ENCODE data around the gene LZTFL1.
A peak's percentile ranks its signal among the peaks of the same experiment; 100 is the strongest.

LZTFL1 gene

DNA sequence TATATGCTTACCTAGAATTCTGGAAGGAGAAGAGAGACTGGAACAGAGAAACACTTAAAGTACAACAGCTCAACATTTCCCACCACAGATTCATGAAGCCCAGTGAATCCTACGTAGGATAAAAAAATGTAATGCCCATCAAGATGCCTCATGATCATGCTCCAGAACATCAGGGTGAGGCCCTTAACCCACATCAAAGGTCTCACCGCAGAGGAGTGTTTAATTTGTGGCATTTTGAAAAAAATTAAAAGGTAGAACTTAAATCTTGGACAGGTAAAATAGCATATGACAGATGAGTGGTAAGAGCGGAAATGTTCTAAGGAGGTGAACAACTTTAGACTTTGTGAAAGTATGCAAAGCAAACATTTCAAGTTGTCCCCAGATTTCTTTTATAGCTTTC is 35.8 kb downstream of the LZTFL1 start:
- Mint-ChIP-seq H3K4me3 (no peak overlapping the region), H3K27me3 (no peaks in the 10 kb centered on the region), H3K9me3 (no peaks in the 10 kb centered on the region), H3K4me1 (ENCODE audit: low read depth) (peaks cover 7% of the 10 kb centered on the region), H3K36me3 (ENCODE audit: low read depth) (no peaks in the 10 kb centered on the region), H3K27ac (no peak overlapping the region)
- DNase-seq = no peak

DNA sequence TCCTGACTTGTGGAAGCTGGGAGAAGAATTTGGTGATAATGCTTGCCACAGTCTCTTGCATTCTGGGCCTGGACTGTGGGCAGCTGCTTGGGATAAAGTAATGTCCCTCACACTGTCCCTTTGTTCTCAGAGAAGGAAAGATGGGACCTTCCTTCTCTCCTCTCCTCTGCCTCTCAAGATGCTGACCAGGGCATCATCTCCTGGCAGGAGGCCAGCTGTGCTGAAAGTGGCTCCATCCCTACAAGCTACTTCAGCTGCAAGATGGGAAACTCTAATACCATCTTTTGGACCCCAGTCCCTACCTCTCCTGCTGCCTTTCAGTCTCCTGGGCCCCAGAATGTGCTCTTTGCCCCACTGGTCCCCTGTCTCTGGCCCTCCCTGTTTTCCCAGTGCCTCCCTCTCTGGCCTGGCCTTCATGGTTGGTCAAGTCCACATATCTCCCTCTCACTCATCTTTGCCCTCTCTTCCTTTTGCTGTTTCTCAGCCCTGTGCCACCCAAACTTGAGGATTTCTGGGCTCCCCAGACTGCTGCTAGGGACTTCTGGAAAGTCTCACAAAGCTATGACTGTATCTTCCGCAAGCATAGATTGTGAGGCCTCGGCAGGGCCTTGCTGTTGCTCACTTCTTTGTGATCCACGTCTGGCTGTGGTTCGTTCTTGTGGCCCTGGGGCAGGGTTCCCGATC is 38.5 kb downstream of the LZTFL1 start:
- no peak for DNase-seq
- no peak overlapping the region for H3K4me3 Mint-ChIP-seq
- no peaks in the 10 kb centered on the region for H3K36me3 Mint-ChIP-seq (ENCODE audit: low read depth)
- H3K27ac Mint-ChIP-seq = no peak overlapping the region
- H3K4me1 Mint-ChIP-seq (ENCODE audit: low read depth) = peaks cover 7% of the 10 kb centered on the region
- H3K9me3 Mint-ChIP-seq = no peaks in the 10 kb centered on the region
- H3K27me3 Mint-ChIP-seq = peaks cover 22% of the 10 kb centered on the region

DNA sequence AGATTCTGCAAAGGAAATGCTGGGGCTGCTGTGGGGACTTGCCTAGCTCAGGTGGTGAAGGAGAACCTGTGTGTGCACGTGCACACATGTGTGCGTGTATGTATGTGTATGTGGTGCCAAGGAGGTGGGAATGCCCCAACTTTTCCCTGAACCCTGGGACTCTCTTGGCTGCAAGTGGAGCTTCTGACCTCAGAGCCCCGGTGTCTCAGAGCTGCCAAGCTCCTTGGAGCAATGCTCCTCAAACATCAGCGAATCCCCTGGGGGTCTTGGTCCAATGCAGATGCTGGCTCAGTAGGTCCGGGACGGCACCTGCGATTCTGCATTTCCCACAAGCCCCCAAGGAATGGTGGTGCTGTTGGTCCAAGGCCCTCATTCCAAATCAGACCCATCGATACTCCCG is 39.8 kb downstream of the LZTFL1 start:
- Mint-ChIP-seq H3K4me1 (ENCODE audit: low read depth) (peaks cover 8% of the 10 kb centered on the region), H3K36me3 (ENCODE audit: low read depth) (no peaks in the 10 kb centered on the region), H3K9me3 (no peaks in the 10 kb centered on the region), H3K27ac (no peak overlapping the region), H3K4me3 (no peak overlapping the region), H3K27me3 (peaks cover 34% of the 10 kb centered on the region)
- no peak for DNase-seq

DNA sequence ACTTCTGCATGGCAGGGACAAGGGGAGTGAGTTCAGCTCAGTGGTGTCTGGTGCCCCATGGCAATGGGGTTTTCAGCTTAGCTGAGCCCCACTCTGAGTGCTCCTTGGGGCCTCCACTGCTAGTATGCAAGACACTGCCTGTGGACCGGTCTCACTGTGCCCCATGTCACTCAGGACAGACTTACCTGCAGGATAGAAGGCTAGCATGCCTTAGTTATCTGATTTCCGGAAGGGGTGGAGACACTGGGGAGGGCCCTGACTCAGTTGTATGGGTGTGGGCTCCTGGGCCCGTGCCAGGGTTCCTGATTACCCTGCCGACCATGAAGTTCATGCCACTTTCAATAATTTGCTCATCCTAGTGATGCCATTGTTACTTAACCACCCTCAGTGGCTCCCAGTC is 41.3 kb downstream of the LZTFL1 start:
- Mint-ChIP-seq H3K4me3 (no peak overlapping the region), H3K9me3 (no peaks in the 10 kb centered on the region), H3K4me1 (ENCODE audit: low read depth) (peaks cover 8% of the 10 kb centered on the region), H3K27ac (no peak overlapping the region), H3K27me3 (peaks cover 46% of the 10 kb centered on the region), H3K36me3 (ENCODE audit: low read depth) (no peaks in the 10 kb centered on the region)
- DNase-seq = no peak

DNA sequence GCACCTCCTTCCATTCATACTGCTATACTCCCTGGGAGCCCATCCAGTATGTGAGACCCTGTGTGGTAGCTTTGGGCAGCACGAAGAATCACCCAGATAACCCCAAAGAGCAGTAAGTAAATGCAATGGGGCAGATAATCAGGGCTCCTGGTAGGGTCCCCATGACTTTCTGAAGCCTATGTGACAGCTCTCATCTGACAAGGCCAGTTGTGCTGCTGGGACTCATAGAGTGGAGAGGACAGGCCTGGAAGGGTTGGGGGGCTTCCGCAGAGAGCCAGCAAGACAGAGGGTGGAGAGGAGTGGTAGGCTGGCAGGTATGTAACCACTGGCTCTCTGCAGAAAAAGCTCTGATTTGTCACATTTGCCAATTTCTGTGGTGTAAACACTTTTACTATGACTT is 42.3 kb downstream of the LZTFL1 start:
- no peak overlapping the region for H3K27ac Mint-ChIP-seq
- no peak for DNase-seq
- H3K4me1 Mint-ChIP-seq (ENCODE audit: low read depth) = peaks cover 12% of the 10 kb centered on the region
- no peaks in the 10 kb centered on the region for H3K9me3 Mint-ChIP-seq
- H3K4me3 Mint-ChIP-seq = no peak overlapping the region
- no peaks in the 10 kb centered on the region for H3K36me3 Mint-ChIP-seq (ENCODE audit: low read depth)
- peaks cover 56% of the 10 kb centered on the region for H3K27me3 Mint-ChIP-seq

DNA sequence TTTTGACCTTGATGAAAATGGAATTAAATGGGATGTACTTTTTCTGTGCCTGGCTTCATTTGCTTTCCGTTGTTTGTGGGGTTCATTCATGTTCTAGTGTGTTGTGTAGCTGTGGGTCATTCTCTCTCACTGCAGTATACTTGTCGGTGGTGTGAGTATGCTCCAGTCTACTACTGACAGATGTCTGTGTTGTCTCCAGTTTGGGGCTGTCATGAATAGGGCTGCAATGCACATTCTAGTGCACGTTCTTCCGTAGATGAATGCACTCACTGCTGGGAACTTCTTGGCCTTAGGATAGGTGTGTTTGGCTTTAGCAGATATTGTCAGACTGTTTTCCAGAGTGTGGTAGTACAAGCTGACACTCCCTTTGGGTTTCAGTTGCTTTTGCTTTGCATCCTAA is 43.9 kb downstream of the LZTFL1 start:
- H3K36me3 Mint-ChIP-seq (ENCODE audit: low read depth) = no peaks in the 10 kb centered on the region
- no peak for DNase-seq
- H3K4me3 Mint-ChIP-seq = no peak overlapping the region
- H3K27ac Mint-ChIP-seq = no peak overlapping the region
- peaks cover 12% of the 10 kb centered on the region for H3K4me1 Mint-ChIP-seq (ENCODE audit: low read depth)
- peaks cover 72% of the 10 kb centered on the region for H3K27me3 Mint-ChIP-seq
- no peaks in the 10 kb centered on the region for H3K9me3 Mint-ChIP-seq

DNA sequence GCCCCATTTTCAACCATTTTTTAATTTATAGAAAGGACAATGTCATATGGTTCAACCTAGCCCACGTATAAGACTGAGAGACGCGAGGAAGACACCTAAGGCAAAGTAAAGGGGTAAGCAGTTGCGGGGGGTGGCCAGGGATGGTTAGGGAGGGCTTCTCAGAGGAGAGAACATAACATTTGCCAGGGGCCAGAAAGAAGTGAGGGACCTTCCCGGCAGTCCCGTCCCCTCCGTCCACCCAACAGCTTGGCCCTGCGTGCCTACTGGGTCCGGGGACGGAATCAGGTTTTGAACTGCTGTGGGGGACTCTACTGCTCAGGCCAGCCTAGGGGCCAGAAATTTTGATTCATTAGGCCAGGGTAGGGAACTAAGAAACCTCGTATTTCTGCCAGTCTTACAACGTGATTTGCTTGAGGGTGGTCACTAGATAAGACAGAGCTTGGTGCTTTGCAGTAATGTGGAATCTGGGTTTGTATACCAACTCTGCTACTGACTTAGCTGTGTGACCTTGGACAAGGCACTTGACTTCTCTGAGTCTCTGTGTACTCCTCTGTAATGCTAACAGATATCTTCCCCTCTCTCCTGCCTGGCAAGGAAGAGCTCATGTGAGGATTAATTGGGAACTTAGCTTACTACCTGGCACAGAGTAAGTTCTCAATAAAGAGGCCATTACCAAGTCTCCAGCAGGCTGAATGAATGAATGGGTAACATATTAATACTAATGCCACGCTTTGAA is 44.8 kb downstream of the LZTFL1 start:
- peaks cover 73% of the 10 kb centered on the region for H3K27me3 Mint-ChIP-seq
- no peaks in the 10 kb centered on the region for H3K9me3 Mint-ChIP-seq
- peak overlapping the region; percentile 57 for H3K4me3 Mint-ChIP-seq
- H3K4me1 Mint-ChIP-seq (ENCODE audit: low read depth) = peaks cover 12% of the 10 kb centered on the region
- DNase-seq = no peak
- H3K27ac Mint-ChIP-seq = no peak overlapping the region
- H3K36me3 Mint-ChIP-seq (ENCODE audit: low read depth) = no peaks in the 10 kb centered on the region

DNA sequence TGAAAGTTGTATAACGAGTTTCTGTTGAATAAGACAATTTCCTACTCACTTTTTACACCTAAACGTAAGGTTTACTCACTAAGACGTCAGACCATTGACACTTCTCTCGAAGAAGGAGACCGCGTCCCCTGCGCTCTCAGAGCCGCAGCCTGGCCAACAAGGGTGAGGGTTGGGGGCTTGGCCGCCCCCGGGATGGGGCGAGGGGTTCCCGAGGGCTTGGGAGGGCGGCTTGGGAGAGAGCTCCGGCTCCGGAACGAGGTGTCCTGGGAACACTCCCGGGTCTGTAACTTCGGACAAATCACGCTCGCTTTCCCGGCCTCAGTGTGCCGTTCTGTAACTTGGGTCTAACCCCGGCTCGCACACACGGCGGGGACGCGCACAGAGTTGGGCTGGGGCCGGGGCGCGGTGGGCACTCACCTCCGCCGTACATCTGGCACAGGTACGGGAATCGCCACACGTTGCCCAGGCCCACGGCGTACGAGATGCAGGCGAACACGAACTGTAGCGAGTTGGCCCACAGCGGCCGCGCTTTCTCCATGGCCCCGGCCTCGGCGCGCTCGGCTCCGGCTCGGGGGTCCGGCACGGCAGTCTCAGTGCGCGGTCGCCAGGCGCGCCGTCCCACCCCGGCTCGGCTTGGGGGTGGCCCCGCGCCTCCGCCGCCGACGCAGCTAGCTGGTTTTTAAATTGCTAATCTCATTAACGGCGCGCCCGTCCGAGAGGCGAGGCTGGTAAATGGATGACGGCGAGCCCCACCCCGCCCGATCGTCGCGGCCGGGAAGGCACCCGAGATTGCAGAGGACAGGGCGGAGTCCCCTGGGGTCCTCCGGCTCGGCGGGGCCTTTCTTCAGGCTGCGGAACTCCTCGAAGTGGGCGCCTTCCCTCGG is 45.8 kb downstream of the LZTFL1 start, which contains the start of gene SLC6A20:
TSS of gene SLC6A20 (minus strand) at position 655 of the 884 bp plus-strand sequence. CDS start at position 538, 117 bp downstream.
- no peaks in the 10 kb centered on the region for H3K36me3 Mint-ChIP-seq (ENCODE audit: low read depth)
- peaks cover 12% of the 10 kb centered on the region for H3K4me1 Mint-ChIP-seq (ENCODE audit: low read depth)
- DNase-seq = no peak
- peaks cover 73% of the 10 kb centered on the region for H3K27me3 Mint-ChIP-seq
- peak within 1 kb of the TSS; percentile 61 for H3K4me3 Mint-ChIP-seq
- H3K27ac Mint-ChIP-seq = no peak within 1 kb of the TSS
- no peaks in the 10 kb centered on the region for H3K9me3 Mint-ChIP-seq

DNA sequence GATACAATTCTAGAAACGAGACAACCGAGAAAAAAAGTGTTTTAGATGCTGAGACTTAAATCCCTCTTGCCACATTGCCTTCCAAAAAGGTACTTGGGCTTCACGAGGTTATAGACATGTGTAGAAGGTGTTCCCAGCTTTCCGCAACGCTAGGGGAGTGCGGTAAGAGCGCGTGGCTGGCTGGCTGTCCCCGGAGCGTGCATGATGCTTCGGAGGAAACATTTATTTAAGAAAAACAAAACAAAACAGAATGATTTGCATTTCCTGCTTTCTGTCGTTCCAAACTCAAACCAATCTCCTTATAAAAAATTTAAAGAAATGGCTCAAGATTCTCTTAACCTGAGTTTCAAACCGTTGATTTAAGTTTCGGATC is 46.4 kb downstream of the LZTFL1 start:
- Mint-ChIP-seq H3K4me3 (peak overlapping the region; percentile 61), H3K36me3 (ENCODE audit: low read depth) (no peaks in the 10 kb centered on the region), H3K27me3 (peaks cover 69% of the 10 kb centered on the region)

DNA sequence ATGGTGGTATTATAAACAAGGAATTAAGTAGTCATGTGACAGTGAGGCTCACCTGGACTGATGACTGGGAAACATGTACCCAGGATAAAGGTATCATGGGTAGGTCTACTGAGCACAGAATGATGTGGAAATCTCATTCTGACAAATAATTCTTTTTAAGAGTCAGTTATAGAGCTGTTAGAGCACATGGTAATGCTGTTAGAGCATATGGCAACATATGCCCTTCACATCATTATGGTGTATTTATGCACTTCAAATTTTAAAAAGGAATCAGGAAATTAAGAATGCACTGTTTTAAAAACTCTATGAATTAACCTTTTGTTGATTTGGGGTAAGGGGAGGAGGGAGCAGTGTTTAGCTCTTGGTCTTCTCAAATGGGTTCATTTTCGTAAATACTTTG is 47.3 kb downstream of the LZTFL1 start:
- H3K27me3 Mint-ChIP-seq = peaks cover 67% of the 10 kb centered on the region
- no peak for DNase-seq
- H3K36me3 Mint-ChIP-seq (ENCODE audit: low read depth) = no peaks in the 10 kb centered on the region
- peaks cover 12% of the 10 kb centered on the region for H3K4me1 Mint-ChIP-seq (ENCODE audit: low read depth)
- no peak overlapping the region for H3K4me3 Mint-ChIP-seq
- peaks cover 5% of the 10 kb centered on the region for H3K9me3 Mint-ChIP-seq
- no peak overlapping the region for H3K27ac Mint-ChIP-seq

More for the DNA sequence above, 46.4 kb downstream of the LZTFL1 start:
- H3K27ac Mint-ChIP-seq = no peak overlapping the region
- no peaks in the 10 kb centered on the region for H3K9me3 Mint-ChIP-seq
- no peak for DNase-seq
- peaks cover 12% of the 10 kb centered on the region for H3K4me1 Mint-ChIP-seq (ENCODE audit: low read depth)

DNA sequence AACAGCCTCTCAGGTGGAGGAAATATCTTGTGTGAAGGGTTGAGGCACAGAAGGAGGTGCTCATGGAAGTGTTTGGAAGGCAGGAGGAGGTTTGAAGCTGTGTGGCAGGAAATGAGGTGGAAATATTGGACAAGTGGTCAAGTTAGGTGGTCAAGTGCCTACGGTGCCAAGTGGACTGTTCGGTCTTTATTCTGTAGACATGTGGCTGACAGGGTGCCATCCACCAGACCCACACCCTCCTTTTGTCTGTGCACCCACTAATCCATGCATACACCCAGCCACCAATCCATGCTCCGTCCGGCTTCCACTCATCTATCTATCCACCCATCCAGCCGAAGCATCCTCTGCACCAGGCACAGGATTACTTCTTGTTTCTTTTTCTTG is 47.8 kb downstream of the LZTFL1 start:
- Mint-ChIP-seq H3K4me1 (ENCODE audit: low read depth) (peaks cover 12% of the 10 kb centered on the region), H3K4me3 (no peak overlapping the region), H3K27ac (no peak overlapping the region), H3K27me3 (peaks cover 62% of the 10 kb centered on the region), H3K36me3 (ENCODE audit: low read depth) (no peaks in the 10 kb centered on the region), H3K9me3 (peaks cover 6% of the 10 kb centered on the region)
- DNase-seq = no peak

DNA sequence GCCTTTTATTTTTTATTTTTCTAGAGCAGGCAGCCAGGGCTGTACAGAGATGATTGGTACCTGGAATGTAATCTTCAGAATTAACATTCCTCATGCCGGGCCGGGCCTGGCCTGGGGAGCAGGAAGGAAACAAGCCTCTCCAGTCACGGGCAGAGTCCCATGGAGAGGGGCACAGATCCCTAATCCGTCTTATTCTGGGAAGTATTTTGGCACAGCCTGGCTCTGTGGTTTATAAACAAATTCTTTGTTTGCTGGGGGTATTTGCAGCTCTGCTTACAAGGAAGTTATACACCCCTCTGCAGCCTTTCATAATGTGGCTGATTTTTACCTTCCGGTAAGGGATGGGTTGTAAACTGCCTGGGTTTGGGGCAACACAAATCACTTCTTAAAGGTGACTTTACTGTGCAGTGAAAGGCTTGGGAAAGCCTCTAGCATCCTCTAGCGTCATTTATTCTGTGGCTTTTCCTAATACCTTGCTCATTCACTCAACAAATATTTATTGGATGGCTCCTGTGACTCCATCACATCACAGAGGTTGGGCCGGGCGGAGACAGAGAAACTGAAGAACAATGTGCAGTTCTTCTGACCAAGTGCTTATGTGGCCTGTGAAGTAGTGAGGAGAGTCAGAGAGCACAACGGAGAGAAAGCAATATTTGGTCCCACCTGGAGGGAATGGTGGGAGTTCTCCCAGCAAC is 48.3 kb downstream of the LZTFL1 start:
- H3K27me3 Mint-ChIP-seq = peaks cover 57% of the 10 kb centered on the region
- H3K36me3 Mint-ChIP-seq (ENCODE audit: low read depth) = no peaks in the 10 kb centered on the region
- peaks cover 10% of the 10 kb centered on the region for H3K9me3 Mint-ChIP-seq
- no peak for DNase-seq
- no peak overlapping the region for H3K4me3 Mint-ChIP-seq
- H3K4me1 Mint-ChIP-seq (ENCODE audit: low read depth) = peaks cover 12% of the 10 kb centered on the region
- no peak overlapping the region for H3K27ac Mint-ChIP-seq

DNA sequence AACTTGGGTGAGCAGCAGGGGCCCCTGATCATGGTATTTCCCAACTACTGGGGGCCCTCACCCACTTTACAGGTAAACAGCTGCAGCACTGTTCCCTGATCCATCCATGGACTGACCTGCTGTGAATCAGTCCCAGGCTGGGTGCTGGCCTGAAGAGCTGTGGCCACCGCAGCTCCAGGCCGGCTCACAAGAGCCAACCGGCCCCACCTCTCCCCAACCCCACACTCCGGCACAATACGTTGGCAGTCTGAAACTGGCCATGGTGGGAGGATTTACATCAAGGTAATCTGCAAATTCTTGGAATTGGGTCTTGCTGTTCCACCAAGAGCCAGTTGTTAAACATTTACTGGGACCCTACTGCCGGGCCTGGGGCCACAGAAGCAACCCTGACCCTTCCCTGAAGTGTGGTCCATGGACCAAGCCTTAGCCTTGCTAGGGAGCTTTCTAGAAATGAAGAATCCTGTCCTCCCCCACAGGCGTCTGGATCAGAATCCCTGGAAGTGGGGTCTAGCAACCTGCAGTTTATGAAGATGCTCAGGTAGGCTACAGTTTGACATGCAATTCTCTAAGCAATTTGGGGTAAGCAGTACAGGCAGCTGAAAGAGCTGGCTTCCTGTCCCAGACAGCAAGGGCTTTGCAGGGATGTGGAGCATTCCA is 49.3 kb downstream of the LZTFL1 start:
- Mint-ChIP-seq H3K9me3 (peaks cover 10% of the 10 kb centered on the region), H3K4me1 (ENCODE audit: low read depth) (peaks cover 12% of the 10 kb centered on the region), H3K27ac (no peak overlapping the region), H3K36me3 (ENCODE audit: low read depth) (no peaks in the 10 kb centered on the region), H3K4me3 (no peak overlapping the region), H3K27me3 (peaks cover 47% of the 10 kb centered on the region)
- no peak for DNase-seq

DNA sequence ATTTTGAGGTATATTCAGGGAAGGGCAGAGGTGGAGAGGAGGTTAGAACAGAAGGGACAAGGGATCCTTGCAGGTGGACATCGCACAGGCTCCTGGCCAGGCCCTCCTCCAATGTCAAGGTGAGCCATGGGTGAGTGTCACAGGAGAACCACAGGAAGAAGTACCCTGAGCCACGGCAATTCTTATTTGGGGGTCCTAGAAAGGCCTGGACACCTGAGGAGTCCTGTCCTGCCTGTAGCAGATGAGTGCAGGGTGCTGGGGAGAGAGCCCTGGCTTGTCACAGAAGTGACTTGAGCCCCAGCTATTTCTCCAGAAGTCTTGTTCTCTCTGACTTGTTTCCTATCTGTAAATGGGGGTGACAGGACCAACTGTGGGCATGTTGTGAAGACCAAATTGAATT is 49.9 kb downstream of the LZTFL1 start:
- peaks cover 41% of the 10 kb centered on the region for H3K27me3 Mint-ChIP-seq

More for the DNA sequence above, 49.9 kb downstream of the LZTFL1 start:
- no peak for DNase-seq
- peaks cover 10% of the 10 kb centered on the region for H3K9me3 Mint-ChIP-seq
- peaks cover 9% of the 10 kb centered on the region for H3K4me1 Mint-ChIP-seq (ENCODE audit: low read depth)
- no peaks in the 10 kb centered on the region for H3K36me3 Mint-ChIP-seq (ENCODE audit: low read depth)
- H3K4me3 Mint-ChIP-seq = no peak overlapping the region
- no peak overlapping the region for H3K27ac Mint-ChIP-seq
